BJ (cell line): ENCODE results near the gene ATOSA. TPM values are rescaled to one million over a fixed set of nuclear protein-coding genes. Genes with fewer than 3 reads are reported as not detected.

ENCODE experiments used
- CTCF ChIA-PET: fragments of 350-600 bp; formaldehyde crosslinking; extraction: SDS; loops from one replicate; lab custom pipeline; 2021; ENCODE audit warnings: antibody characterized with exemption, inconsistent platforms; lab: Yijun Ruan, JAX
- POLR2A ChIA-PET: fragments of 300-600 bp; sonication (Branson Sonifier 250); formaldehyde crosslinking; extraction: SDS; loops from one replicate; lab custom pipeline; 2021; ENCODE audit warnings: antibody characterized with exemption; lab: Charles Lee
- DNase-seq: peaks from one replicate; pipeline ENCODE4 v3.0.0-alpha.2; 2011; ENCODE audit warnings: low read depth
- H3K27me3 ChIP-seq: 2 replicates; pipeline ENCODE4 v1.6.0; 2011; ENCODE audit warnings: low read length; ENCODE audit not compliant: control insufficient read depth, insufficient read depth
- H3K36me3 ChIP-seq: 2 replicates; pipeline ENCODE4 v1.5.1; 2011; ENCODE audit warnings: low read length; ENCODE audit not compliant: control insufficient read depth, insufficient read depth
- H3K4me3 ChIP-seq: 2 replicates; pipeline ENCODE4 v1.5.1; 2011; ENCODE audit warnings: low read depth, mild to moderate bottlenecking, control low read depth, low read length
- CTCF ChIP-seq: IDR thresholded peaks from 2 replicates; pipeline ENCODE4 v1.5.1; 2011; ENCODE audit warnings: low read depth, mild to moderate bottlenecking, control low read depth, inconsistent platforms, low read length, moderate library complexity; ENCODE audit not compliant: insufficient read depth
- polyA plus RNA-seq: library from polyadenylated mRNA; depleted of rRNA; stranded (reverse); fragments of >200 nt; gene quantifications from 2 replicates; pipeline ENCODE4 v1.2.3, GENCODE V29; 2011; rRNA removed

ATOSA gene
- polyA plus RNA-seq, 1 experiment, result 11.6 TPM

- H3K27me3 ChIP-seq, result no peaks in the 10 kb centered on the region
- ChIA-PET POLR2A (no interaction called here), CTCF (no interaction called here)
- no peak for TF ChIP-seq CTCF
- H3K4me3 ChIP-seq, result no peak overlapping the region
- DNase-seq, result no peak
- peaks cover 3% of the 10 kb centered on the region; the same call in 1 of the 2 replicates for H3K36me3 ChIP-seq
Observed at GRCh38 chr15:52636459-52636858, 42.7 kb downstream of the ATOSA start.

- ChIA-PET POLR2A (no interaction called here), CTCF (no interaction called here)
- no peak overlapping the region for H3K4me3 ChIP-seq
- TF ChIP-seq CTCF, result no peak
- H3K36me3 ChIP-seq, result peaks cover 3% of the 10 kb centered on the region; the same call in 1 of the 2 replicates
- no peaks in the 10 kb centered on the region for H3K27me3 ChIP-seq
- no peak for DNase-seq
Observed at GRCh38 chr15:52635908-52636307, 43.3 kb downstream of the ATOSA start.

Other genes starting within 250 kb of the ATOSA start
- 38.3 and 39.6 TPM in 2 replicates for gene MYO5A, start 150.5 kb downstream of the ATOSA start, polyA plus RNA-seq
- gene ARPP19, start 110.4 kb downstream of the ATOSA start, polyA plus RNA-seq, result 29.3 and 47.8 TPM in 2 replicates
- not detected in 2 replicates for gene ONECUT1, start 110.9 kb upstream of the ATOSA start, polyA plus RNA-seq